K562 (cell line): ENCODE results near the gene CELSR2. TPM values are rescaled to one million over a fixed set of nuclear protein-coding genes. Genes with fewer than 3 reads are reported as not detected.

Source experiments
- ARNT ChIP-seq, 2 experiments: fragments of 450-650 bp; IDR thresholded peaks; 2 replicates each; pipeline ENCODE4 v1.6.1; 2016; ENCODE audit warnings: mild to moderate bottlenecking in 1 of 2
- ELF4 ChIP-seq: fragments of 450-650 bp; formaldehyde crosslinking; IDR thresholded peaks from 2 replicates; pipeline ENCODE4 v1.4.0; 2022; ENCODE audit warnings: missing genetic modification characterization
- FOXK2 ChIP-seq, 2 experiments: fragments of 450-650 bp; IDR thresholded peaks in 1 of 2; conservative IDR thresholded peaks in 1 of 2; 2 replicates each; pipeline ENCODE4 v1.6.1; 2016; ENCODE audit warnings: low read depth in 2 of 2, mild to moderate bottlenecking in 1 of 2
- FOXP4 ChIP-seq: sonication (generic); formaldehyde crosslinking; IDR thresholded peaks from 2 replicates; pipeline ENCODE4 v1.8.0; 2022; ENCODE audit warnings: mild to moderate bottlenecking, missing genetic modification reagents, borderline replicate concordance
- HBP1 ChIP-seq: fragments of 450-650 bp; formaldehyde crosslinking; IDR thresholded peaks from 2 replicates; pipeline ENCODE4 v1.4.0; 2022; ENCODE audit warnings: missing genetic modification characterization
- ID3 ChIP-seq, 2 experiments: fragments of 250-450 bp in 1 of 2; fragments of 450-650 bp in 1 of 2; sonication (Bioruptor Pico) in 1 of 2; IDR thresholded peaks; 2 replicates each; pipeline versions ENCODE4 v1.6.1 to v1.8.0; 2016 to 2021; ENCODE audit warnings: mild to moderate bottlenecking in 2 of 2, moderate library complexity in 2 of 2, missing compliant biosample characterization in 1 of 2, missing genetic modification characterization in 1 of 2
- IRF9 ChIP-seq: fragments of 450-650 bp; IDR thresholded peaks from 2 replicates; pipeline ENCODE4 v1.6.1; 2016; ENCODE audit warnings: missing biosample characterization, missing genetic modification characterization
- LEF1 ChIP-seq: fragments of 450-650 bp; IDR thresholded peaks from 2 replicates; pipeline ENCODE4 v1.6.1; 2016; ENCODE audit warnings: mild to moderate bottlenecking
- MIER1 ChIP-seq: fragments of 450-650 bp; IDR thresholded peaks from 2 replicates; pipeline ENCODE4 v1.6.1; 2016; ENCODE audit warnings: antibody characterized with exemption, mild to moderate bottlenecking, low read depth
- MYBL2 ChIP-seq, 2 experiments: fragments of 450-650 bp in 1 of 2; sonication (generic) in 1 of 2; formaldehyde crosslinking in 1 of 2; IDR thresholded peaks; 2 replicates each; pipeline versions ENCODE4 v1.6.1 to v1.8.1; 2017 to 2022; ENCODE audit warnings: borderline replicate concordance in 1 of 2, inconsistent platforms in 1 of 2, low read depth in 1 of 2, mild to moderate bottlenecking in 1 of 2, missing genetic modification reagents in 1 of 2, moderate library complexity in 1 of 2
- NFIC ChIP-seq: fragments of 450-650 bp; IDR thresholded peaks from 2 replicates; pipeline ENCODE4 v1.6.1; 2017; ENCODE audit warnings: mild to moderate bottlenecking, inconsistent platforms
- NRF1 ChIP-seq, 2 experiments: fragments of 450-650 bp; IDR thresholded peaks in 1 of 2; conservative IDR thresholded peaks in 1 of 2; 2 replicates each; pipeline ENCODE4 v1.6.1; 2014; ENCODE audit warnings: mild to moderate bottlenecking in 2 of 2
- PTRF ChIP-seq: fragments of 450-650 bp; IDR thresholded peaks from 2 replicates; pipeline ENCODE4 v1.6.1; 2016; ENCODE audit warnings: mild to moderate bottlenecking, missing genetic modification characterization, missing compliant biosample characterization
- ZNF395 ChIP-seq: fragments of 200-800 bp; sonication (Bioruptor generic); IDR thresholded peaks from 2 replicates; pipeline ENCODE4 v1.6.1; 2017; ENCODE audit warnings: missing genetic modification characterization, missing compliant biosample characterization
- ZNF511 ChIP-seq: sonication (generic); formaldehyde crosslinking; IDR thresholded peaks from 2 replicates; pipeline ENCODE4 v1.8.0; 2022; ENCODE audit warnings: mild to moderate bottlenecking, missing genetic modification reagents
- ZNF668 ChIP-seq: fragments of 250-450 bp; sonication (Bioruptor Pico); IDR thresholded peaks from 2 replicates; pipeline ENCODE4 v1.8.0; 2022; ENCODE audit warnings: mild to moderate bottlenecking, inconsistent platforms
- polyA plus RNA-seq, 8 experiments: library from polyadenylated mRNA; depleted of rRNA in 4 of 8; stranded (reverse) in 5 of 8; unstranded in 3 of 8; fragments of >200 nt; fragmentation: Nextera tagmentation in 2 of 8; fragmentation: Illumina TruSeq in 1 of 8; extraction: Ambion mirVana in 2 of 8; extraction: Trizol in 1 of 8; gene quantifications; 2 replicates each; pipeline versions ENCODE4 v1.2.1 to v1.2.3, GENCODE V29; 2011 to 2014; ENCODE audit warnings: inconsistent platforms in 1 of 8, missing spikeins in 1 of 8
- total RNA-seq, 7 experiments: library from RNA; depleted of rRNA in 6 of 7; stranded (reverse); fragments of >200 nt in 6 of 7; fragmentation: Illumina TruSeq in 2 of 7; extraction: Trizol in 2 of 7; gene quantifications; 2 replicates each; pipeline versions ENCODE4 v1.2.1 to v1.2.3, GENCODE V29; 2011 to 2021; ENCODE audit warnings: low replicate concordance in 1 of 7

Gene CELSR2
- total and polyA plus RNA-seq, 9 of the 15 experiments (the other 6 are each of a cell fraction or from before 2014, with no cell fraction given): 0.31 to 21.9 (median 4.2) TPM

- TF ChIP-seq HBP1 (CRISPR knock-in tag): no peak
- peak; percentile 92 for TF ChIP-seq FOXP4 (CRISPR knock-in tag)
- TF ChIP-seq IRF9: 0 out of 2 replicates have a peak, but pooled peaks have one; percentile 31
- TF ChIP-seq ID3 (CRISPR knock-in tag; IDR thresholded peaks at IDR 0.05): no peak
- peak; percentile 68 for TF ChIP-seq ID3 (tag; IDR thresholded peaks at IDR 0.05)
- TF ChIP-seq PTRF: 0 out of 2 replicates have a peak, but pooled peaks have one; percentile 42
- peak; percentile 25; the same call in 1 of the 2 replicates for TF ChIP-seq NFIC
- 0 out of 2 replicates have a peak, but pooled peaks have one; percentile 68 for TF ChIP-seq ZNF668
- no peak for TF ChIP-seq ELF4
- peak; percentile 64 for TF ChIP-seq ZNF511 (CRISPR knock-in tag)
- TF ChIP-seq MIER1: no peak
- TF ChIP-seq FOXK2 (conservative IDR thresholded peaks at IDR 0.05 in 1 of 2, IDR thresholded peaks at IDR 0.05 in 1 of 2; ENCODE audit: low read depth in 2 of 2): peak in 1 of 2 experiments; percentile 39; a peak in 2 of 4 replicates
- TF ChIP-seq MYBL2 (IDR thresholded peaks at IDR 0.05; ENCODE audit: low read depth): no peak
- TF ChIP-seq MYBL2 (CRISPR knock-in tag; IDR thresholded peaks at IDR 0.05; ENCODE audit: borderline replicate concordance): no peak
- peak; percentile 33 to 48; a peak in 3 of 4 replicates for TF ChIP-seq NRF1 (conservative IDR thresholded peaks at IDR 0.05 in 1 of 2, IDR thresholded peaks at IDR 0.05 in 1 of 2)
- TF ChIP-seq LEF1: peak; percentile 94
- peak in 1 of 2 experiments; percentile 28; a peak in 1 of 4 replicates for TF ChIP-seq ARNT (IDR thresholded peaks at IDR 0.05)
- TF ChIP-seq ZNF395 (CRISPR knock-in tag): peak; percentile 72; the same call in 1 of the 2 replicates
These were observed 49.6 kb downstream of the CELSR2 start (continued) for GRCh38 chr1:109298666-109299557.
